Measurements from ENCODE around the gene SORBS2. TPM values are rescaled to one million over a fixed set of nuclear protein-coding genes. Genes with fewer than 3 reads are reported as not detected.
A peak's percentile ranks its signal among the peaks of the same experiment; 100 is the strongest.

Gene SORBS2
- total RNA-seq, 1 experiment from 2014 or later = 9.7 TPM

DNA sequence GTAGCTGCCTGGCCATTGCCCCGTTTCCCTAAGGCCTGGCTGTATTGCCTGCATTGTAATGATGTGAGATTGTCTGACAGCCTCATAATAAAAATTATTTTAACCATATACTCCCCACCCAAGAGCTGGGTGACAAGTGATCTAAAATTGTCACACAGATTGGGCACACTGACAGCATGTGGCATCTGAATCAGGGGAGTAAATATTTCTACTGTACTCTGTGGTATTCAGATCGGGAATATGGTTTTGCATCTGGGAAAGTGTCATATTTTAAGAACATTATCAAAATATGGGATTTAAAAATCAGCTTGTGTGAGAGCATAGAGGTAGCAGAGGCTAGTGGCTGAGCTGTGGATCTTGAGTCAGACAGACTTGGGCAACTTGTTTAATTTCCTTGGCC, 140.9 kb downstream of the SORBS2 start:
- Histone ChIP-seq H3K27me3 (ENCODE audit: insufficient read depth, low read length) (no peaks in the 10 kb centered on the region), H3K56ac (ENCODE audit: insufficient read length, low read depth, low read length) (no peak overlapping the region), H3K14ac (ENCODE audit: insufficient read depth, low read length) (no peak overlapping the region), H2BK5ac (ENCODE audit: insufficient read length, low read length) (no peak overlapping the region), H3K4me2 (ENCODE audit: insufficient read depth, insufficient read length, low read length) (no peak overlapping the region), H2AK5ac (ENCODE audit: insufficient read length, low read length) (no peak overlapping the region), H4K91ac (ENCODE audit: insufficient read length, low read depth, low read length) (no peak overlapping the region), H3K9me3 (ENCODE audit: control insufficient read depth, low read depth, low read length) (no peaks in the 10 kb centered on the region), H3K4ac (ENCODE audit: low read depth, low read length) (no peak overlapping the region), H3K18ac (ENCODE audit: insufficient read length, low read depth, low read length) (no peak overlapping the region), H3T11ph (ENCODE audit: low read length) (no peak overlapping the region), H3K9ac (ENCODE audit: extremely low read depth, insufficient read length, low read length) (no peak overlapping the region), H4K8ac (replicated peaks; ENCODE audit: insufficient read length, low read depth, low read length) (no peak overlapping the region), H4K5ac (ENCODE audit: insufficient read length, low read depth, low read length) (no peak overlapping the region), H3K79me1 (ENCODE audit: insufficient read depth, low read depth, low read length, poor library complexity, severe bottlenecking) (no peaks in the 10 kb centered on the region), H2AFZ (ENCODE audit: low read length) (no peak overlapping the region), H3K79me2 (ENCODE audit: insufficient read depth, low read length) (no peaks in the 10 kb centered on the region), H2BK120ac (ENCODE audit: low read depth, low read length, poor library complexity, severe bottlenecking) (no peak overlapping the region), H3K4me1 (ENCODE audit: insufficient read depth, low read length) (no peaks in the 10 kb centered on the region), H3K23me2 (ENCODE audit: insufficient read length, low read depth, low read length, poor library complexity, severe bottlenecking) (no peaks in the 10 kb centered on the region), H4K20me1 (ENCODE audit: control insufficient read depth, insufficient read depth, insufficient read length) (no peaks in the 10 kb centered on the region), H2BK20ac (ENCODE audit: low read depth, low read length, poor library complexity, severe bottlenecking) (no peak overlapping the region), H3K27ac (ENCODE audit: insufficient read length, low read depth, low read length) (no peak overlapping the region), H3K23ac (ENCODE audit: insufficient read length, low read depth, low read length) (no peak overlapping the region), H2BK15ac (ENCODE audit: low read depth, low read length) (no peak overlapping the region), H2BK12ac (ENCODE audit: insufficient read length, low read depth, low read length) (no peak overlapping the region)
- Mint-ChIP-seq H3K27me3 (ENCODE audit: low read depth) (no peaks in the 10 kb centered on the region), H3K4me1 (peaks cover 0 to under 1% of the 10 kb centered on the region in 2 experiments; a peak in 2 of 4 replicates), H3K27ac (peak overlapping the region in 1 of 3 experiments; percentile 50; a peak in 3 of 7 replicates), H3K4me3 (no peak overlapping the region), H3K36me3 (ENCODE audit: insufficient read depth in 1 of 3, low read depth in 3 of 3) (peaks cover 2 to 27% (median 21%) of the 10 kb centered on the region in 3 experiments), H3K9me3 (no peaks in the 10 kb centered on the region)
- TF ChIP-seq, protein P1, sequence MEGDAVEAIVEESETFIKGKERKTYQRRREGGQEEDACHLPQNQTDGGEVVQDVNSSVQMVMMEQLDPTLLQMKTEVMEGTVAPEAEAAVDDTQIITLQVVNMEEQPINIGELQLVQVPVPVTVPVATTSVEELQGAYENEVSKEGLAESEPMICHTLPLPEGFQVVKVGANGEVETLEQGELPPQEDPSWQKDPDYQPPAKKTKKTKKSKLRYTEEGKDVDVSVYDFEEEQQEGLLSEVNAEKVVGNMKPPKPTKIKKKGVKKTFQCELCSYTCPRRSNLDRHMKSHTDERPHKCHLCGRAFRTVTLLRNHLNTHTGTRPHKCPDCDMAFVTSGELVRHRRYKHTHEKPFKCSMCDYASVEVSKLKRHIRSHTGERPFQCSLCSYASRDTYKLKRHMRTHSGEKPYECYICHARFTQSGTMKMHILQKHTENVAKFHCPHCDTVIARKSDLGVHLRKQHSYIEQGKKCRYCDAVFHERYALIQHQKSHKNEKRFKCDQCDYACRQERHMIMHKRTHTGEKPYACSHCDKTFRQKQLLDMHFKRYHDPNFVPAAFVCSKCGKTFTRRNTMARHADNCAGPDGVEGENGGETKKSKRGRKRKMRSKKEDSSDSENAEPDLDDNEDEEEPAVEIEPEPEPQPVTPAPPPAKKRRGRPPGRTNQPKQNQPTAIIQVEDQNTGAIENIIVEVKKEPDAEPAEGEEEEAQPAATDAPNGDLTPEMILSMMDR (conservative IDR thresholded peaks at IDR 0.05) = no peak
- DNase-seq = no peak
- WGBS (ENCODE audit: extremely low coverage, insufficient read length, low lambda C conversion rate) = no CpG with 5 or more reads among the region's 2 CpGs
